Erythroblast (primary cell): ENCODE results near the gene KAZN.

Source experiments
- DNase-seq, 2 experiments: peaks; one replicate each; lab custom pipeline; 2025; lab: John Stamatoyannopoulos, UW
- GATA1 ChIP-seq: IDR thresholded peaks from 2 replicates; pipeline ENCODE4 v1.6.1; 2011; ENCODE audit warnings: low read depth, mild to moderate bottlenecking, control low read depth, low read length, moderate library complexity
- POLR2A ChIP-seq: IDR thresholded peaks from 2 replicates; pipeline ENCODE4 v1.6.1; 2011; ENCODE audit warnings: mild to moderate bottlenecking, low read length

KAZN gene

DNA sequence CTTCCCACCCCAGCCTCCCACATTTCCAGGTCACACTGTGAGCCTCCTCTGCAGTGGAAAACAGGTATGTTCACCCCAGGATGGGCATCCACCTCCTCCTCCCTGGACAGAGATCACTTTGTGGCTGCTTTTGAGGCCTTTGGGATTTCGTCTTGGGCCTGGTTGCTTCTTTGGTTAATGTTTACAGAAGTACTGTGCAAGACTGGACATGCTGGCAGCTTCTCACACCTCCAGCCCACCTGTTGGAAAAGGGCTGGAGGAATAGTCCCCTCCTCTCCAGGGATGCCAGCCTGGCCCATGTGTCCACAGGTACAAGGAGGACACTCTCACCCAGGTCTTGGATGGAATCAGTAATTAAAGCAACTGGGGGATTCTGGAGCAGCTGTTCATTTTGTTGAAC lies 56.1 kb downstream of the KAZN start:
- no peak for TF ChIP-seq GATA1
- TF ChIP-seq POLR2A: no peak
- no peak for DNase-seq

DNA sequence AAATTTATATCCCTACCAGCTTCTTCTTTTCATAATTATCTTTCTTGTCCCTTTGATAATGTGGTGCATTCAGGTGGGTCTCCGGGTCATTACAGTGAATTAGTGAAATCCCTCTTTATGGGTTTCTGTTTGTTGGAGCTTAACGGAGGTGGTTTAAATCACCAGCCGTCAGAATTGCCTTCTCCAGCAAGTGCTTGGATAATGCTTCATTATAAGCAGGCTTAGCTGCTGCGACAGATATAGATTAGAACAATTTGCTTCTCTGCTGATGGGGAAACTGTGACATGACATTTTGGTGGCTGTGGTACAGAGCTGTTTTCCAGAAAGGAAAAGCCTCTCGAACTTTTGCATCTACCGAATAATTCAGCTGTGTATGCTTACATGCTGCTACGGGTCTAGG lies 56.9 kb downstream of the KAZN start:
- TF ChIP-seq POLR2A: no peak
- TF ChIP-seq GATA1: no peak

DNA sequence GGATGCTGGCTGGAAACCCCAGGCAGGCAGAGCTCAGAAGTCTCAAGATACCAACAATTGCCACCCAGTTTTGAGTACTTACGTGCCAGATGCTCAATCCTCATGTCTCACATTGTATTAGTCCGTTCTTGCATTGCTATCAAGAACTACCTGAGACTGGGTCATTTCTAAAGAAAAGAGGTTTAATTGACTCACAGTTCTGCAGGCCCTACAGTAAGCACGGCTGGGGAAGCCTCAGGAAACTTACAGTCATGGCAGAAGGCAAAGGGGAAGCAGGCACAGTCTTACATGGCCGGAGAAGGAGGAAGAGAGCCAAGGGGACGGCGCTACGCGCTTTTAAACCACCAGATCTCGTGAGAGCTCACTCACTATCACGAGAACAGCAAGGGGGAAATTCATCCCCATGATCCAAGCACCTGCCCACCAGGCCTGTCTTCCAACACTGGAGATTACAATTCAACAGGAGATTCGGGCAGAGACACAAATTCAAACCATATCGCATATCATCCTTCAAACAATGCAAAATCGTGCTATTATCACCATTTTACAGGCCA lies 58.0 kb downstream of the KAZN start:
- TF ChIP-seq POLR2A (no peak), GATA1 (no peak)
- no peak for DNase-seq

More for the DNA sequence above, 56.9 kb downstream of the KAZN start:
- no peak for DNase-seq

DNA sequence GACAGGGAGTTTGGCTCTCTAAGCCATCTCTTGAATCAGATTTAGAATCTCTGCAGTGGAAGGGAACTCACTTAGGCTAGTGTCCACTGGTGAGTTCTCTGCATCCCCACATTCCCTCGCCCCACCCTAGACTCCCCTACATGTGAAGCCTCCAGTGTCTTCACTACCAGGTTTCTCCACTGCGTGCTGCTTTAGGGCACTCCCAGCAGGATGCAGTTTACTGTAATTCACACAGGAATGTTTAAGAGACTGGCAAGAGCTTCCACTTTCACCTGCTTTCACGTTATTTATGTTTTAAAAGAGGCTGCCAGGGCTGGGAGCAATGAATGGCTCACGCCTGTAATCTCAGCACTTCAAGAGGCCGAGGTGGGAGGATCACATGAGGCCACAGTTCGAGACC lies 60.2 kb downstream of the KAZN start:
- DNase-seq: no peak
- TF ChIP-seq POLR2A: no peak
- TF ChIP-seq GATA1: no peak

DNA sequence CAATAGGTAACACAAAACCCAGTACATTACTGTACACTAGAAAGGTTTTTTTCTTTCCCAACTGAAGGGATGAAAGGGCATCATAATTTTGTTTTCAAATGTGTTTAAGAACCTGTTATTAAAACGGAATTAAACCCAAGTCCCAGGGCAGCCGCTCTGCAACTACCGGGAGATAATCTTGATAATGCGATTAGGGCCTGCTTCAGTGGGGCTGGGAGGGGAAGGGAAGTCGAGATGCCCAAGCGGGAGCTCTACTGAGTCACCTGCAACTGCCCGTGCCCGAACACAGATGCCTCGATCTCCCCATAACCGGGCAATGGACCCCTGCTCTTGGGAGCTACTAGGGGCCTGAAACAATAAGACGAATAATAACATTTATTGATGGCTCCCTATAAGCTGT lies 61.4 kb downstream of the KAZN start:
- no peak for DNase-seq
- TF ChIP-seq POLR2A (no peak), GATA1 (no peak)

DNA sequence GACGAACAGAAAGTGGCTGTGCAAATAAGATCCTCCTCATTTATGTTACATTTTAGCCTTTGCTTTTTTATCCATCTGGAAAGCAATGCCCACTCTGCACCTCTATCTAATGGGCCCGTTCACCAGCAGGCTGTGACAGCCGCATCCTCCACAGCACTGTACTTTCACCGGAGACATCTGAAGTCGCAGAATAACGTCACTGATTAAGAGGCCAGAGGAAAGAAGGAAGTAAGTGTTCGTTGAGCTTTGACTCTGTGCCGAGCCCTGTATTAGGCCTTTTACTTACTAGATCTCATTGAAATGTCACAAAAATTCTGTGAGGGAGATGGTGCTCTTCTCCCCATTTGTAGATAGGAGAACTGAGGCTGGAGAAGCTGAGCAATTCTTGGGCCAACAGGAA lies 62.3 kb downstream of the KAZN start:
- no peak for DNase-seq
- TF ChIP-seq GATA1: no peak
- TF ChIP-seq POLR2A: no peak

DNA sequence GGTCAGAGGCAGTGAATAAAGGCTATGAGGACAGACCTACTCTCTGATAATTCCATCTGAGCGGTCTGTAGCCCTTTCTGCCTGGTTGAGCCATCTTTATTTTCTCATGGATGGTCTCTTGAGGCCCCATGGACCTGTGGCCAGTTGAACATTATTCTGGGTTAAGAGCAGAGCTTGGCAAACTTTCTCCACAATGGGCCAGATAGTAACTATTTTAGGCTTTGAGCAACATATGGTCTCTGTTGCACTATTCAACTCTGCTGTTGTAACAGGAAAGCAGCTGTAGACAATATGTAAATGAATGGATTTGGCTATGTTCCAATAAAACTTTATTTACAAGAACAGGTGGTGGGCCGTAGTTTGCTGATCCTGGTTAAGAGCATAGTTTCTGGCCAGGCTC lies 62.7 kb downstream of the KAZN start:
- DNase-seq: no peak
- TF ChIP-seq GATA1: no peak

DNA sequence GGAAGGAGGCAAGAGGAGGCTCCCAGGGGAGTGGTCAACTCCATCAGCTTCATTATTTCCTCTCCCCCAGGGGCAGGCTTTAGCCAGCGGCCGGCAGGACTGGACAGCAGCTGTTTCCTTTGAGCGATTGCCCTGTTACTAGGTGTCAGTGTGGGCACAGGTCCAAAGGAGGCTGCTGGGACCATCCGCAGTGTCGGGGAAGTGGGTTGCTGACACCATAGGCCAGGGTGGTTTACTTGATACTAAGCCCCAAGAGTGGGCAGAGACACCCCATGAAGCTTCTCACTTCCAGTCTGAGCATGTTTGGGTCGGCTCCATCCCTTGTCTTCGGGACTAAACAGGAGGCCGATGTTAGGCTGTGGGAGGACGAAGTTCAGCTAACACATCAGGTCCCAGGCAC lies 63.6 kb downstream of the KAZN start:
- DNase-seq: no peak

DNA sequence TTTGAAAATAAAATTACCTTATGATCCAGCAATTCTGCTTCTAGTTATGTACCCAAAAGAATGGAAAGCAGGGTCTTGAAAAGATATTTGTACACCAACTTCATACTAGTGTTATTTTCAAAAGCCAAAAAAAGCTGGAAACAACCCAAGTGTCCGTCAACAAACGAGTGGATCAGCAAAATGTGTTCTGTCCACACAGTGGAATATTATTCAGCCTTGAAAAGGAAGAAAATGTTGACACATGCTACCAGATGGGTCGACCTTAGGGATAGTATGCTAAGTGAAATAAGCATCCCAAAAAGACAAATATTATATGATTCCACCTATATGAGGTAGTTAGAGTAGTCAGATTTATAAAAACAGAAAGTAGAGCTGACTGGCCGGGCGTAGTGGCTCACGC lies 65.3 kb downstream of the KAZN start:
- no peak for DNase-seq
- no peak for TF ChIP-seq POLR2A
- no peak for TF ChIP-seq GATA1

More for the DNA sequence above, 63.6 kb downstream of the KAZN start:
- no peak for TF ChIP-seq POLR2A
- TF ChIP-seq GATA1: no peak

DNA sequence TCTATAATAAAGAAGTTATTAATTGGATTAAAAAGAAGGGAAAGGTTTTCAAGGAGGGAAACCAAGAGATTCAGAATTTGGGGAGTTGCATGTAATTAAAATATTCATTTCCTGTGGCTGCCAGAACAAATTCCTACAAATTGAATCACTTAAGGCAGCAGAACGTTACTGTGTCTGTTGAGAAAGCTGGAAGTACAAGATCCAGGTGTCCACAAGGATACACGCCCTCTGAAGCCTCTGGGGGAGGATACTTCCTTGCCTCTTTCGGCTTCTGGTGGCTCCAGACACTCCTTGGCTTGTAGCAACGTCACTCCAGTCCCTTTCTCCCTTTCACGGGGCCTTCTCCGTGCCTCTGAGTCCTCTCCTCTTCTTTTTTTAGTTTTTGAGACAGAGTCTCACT lies 67.9 kb downstream of the KAZN start:
- no peak for DNase-seq
- TF ChIP-seq GATA1 (no peak), POLR2A (no peak)

DNA sequence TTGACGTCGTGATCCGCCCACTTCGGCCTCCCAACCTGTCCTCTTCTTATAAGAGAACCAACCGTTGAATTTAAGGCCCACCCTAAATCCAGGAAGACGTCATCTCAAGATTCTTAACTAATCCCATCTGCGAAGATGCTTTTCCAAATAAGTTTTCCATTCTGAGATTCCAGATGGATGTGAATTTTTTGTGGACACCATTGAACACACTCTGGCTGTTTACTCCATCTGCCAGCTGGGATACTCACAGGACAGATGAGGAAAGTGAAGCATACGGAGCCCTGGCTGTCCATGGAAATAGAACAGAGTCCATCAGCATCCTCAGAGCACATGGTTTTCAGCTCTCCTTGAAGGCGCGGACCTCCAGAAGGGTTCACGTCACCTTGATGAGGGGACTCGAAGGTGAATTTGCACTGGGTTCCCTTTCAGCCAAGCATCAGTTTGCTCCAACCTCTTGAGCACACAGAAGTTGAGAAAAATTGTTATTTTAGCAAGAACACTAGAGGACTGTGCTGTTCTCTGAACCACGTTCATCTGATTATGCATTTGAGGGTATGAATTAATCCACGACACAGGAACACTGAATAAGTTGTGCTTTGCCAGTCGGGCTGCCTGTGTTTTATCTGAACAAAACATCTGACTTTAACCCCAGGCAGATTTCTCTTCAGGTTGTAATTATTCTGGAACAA lies 68.6 kb downstream of the KAZN start:
- TF ChIP-seq GATA1 (no peak), POLR2A (no peak)
- no peak for DNase-seq

DNA sequence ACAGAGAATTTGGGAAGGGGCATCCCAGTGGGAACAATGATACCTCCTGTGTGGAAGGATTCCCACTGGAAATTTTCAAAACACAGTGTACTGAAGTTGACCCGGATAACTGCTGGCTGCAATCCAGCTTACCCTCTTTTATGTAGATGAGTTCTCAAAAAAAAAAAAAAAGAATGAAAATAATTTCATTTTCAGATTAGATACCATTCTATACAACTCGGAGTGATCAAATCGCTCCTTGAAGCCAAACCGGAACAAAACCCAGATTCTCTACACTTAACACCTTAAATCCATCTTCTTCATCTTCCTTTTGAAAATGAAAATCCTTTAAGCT lies 69.1 kb downstream of the KAZN start:
- no peak for DNase-seq
- TF ChIP-seq GATA1 (no peak), POLR2A (no peak)

DNA sequence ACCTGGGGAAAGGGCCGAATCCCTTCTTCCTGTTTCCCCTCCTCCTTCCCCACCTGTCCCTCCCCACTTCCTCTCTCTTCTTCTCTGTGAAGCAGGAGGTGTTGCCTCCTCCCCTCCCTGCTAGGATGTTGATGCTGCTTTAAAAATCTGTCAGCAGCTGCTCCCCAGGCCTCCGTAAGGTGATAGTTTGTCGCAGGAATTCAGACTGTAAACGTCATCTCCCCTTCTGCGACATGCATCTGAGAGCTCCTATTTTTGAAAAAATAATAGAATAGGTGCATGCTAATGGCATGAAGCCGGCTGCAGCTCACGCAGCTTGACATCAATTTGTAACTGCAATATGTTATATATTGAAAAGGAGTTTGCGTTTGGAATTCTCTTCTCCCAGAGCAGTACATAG lies 70.1 kb downstream of the KAZN start:
- no peak for TF ChIP-seq POLR2A
- no peak for TF ChIP-seq GATA1
- DNase-seq: no peak

DNA sequence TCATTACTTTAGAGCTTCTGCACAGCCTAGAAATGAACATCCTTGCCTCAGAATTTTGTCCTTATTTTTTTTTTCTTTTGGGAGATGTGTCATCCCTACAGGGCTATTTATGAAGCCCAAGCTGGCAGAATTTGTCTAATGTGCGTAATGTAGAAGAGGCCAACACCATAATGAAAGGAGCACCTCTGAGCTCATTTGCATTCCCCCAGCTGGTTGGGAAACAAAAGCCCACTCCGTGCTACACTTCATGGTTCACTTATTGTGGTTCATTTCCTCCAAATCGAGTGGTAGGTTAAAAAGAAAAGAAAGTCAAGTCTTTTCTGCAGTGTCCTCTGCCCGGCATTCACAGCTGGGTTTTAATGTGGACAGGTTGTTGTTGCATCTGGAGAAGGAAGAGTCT lies 73.5 kb downstream of the KAZN start:
- TF ChIP-seq POLR2A (no peak), GATA1 (no peak)
- DNase-seq: no peak

DNA sequence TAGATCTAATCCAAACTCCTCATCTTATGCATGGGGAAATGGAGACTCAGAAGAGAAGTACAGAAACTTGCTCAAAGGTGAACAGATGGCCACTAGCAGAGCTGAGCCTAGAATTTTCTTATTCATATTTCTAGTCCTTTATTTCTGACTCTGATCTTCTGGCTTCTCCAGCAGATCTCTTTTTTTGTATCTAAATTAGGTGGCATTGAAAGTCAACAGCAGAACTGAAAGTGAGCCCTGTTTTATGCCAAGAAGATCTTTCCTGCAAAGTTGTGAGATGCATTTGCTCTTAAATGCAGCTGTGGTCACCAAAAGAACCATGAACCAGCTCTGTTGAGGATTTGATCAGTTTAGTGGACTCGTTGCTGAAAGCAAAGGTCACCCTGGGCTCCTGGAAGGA lies 75.5 kb downstream of the KAZN start:
- TF ChIP-seq POLR2A (no peak), GATA1 (no peak)
- DNase-seq: no peak

DNA sequence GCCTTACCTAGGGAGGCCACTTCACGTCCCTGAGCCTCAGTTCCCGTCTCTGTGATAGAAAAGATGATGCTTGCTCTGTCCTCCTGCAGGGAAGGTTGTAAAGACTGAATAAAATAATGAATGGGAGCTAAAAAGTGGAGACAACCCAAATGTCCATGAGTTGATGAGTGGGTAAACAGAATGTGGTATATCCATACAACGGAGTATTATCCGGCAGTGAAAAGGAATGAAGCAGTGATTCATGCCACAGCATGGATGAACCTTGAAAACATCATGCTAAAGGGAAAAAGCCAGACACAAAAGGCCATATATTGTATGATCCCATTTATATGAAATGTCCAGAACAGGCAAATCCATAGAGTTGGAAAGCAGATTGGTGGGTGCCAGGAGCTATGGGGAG lies 77.9 kb downstream of the KAZN start:
- no peak for TF ChIP-seq POLR2A
- TF ChIP-seq GATA1: no peak
- no peak for DNase-seq
